ENCODE results near the gene DNAI4.
"Not testable (repeated sequence)": the region's sequence is repeated elsewhere in the genome, so short reads cannot be mapped to it uniquely, and the experiment has no call there.

The DNAI4 gene

GRCh38 chr1:66917476-66917875 is 7.2 kb downstream of the DNAI4 start:
- Mint-ChIP-seq H3K4me3 (no peak overlapping the region), H3K36me3 (ENCODE audit: low read depth) (peaks cover 25% of the 10 kb centered on the region), H3K27me3 (peaks cover 1% of the 10 kb centered on the region), H3K4me1 (peaks cover 4% of the 10 kb centered on the region), H3K9me3 (peaks cover 14% of the 10 kb centered on the region), H3K27ac (no peak overlapping the region)
- no peak for DNase-seq
- ATAC-seq, result no peak

GRCh38 chr1:66916320-66916719 is 8.3 kb downstream of the DNAI4 start:
- DNase-seq (no peak), ATAC-seq (no peak)
- no peak overlapping the region for H3K27ac Mint-ChIP-seq
- H3K27me3 Mint-ChIP-seq, result peaks cover 1% of the 10 kb centered on the region
- H3K4me1 Mint-ChIP-seq, result no peaks in the 10 kb centered on the region
- H3K4me3 Mint-ChIP-seq, result no peak overlapping the region
- peaks cover 22% of the 10 kb centered on the region for H3K36me3 Mint-ChIP-seq (ENCODE audit: low read depth)
- peaks cover 14% of the 10 kb centered on the region for H3K9me3 Mint-ChIP-seq

- H3K27ac Mint-ChIP-seq, H3K4me1 Mint-ChIP-seq, H3K27me3 Mint-ChIP-seq, H3K4me3 Mint-ChIP-seq, DNase-seq, ATAC-seq: not testable (repeated sequence)
- H3K9me3 Mint-ChIP-seq, result peaks cover 14% of the 10 kb centered on the region
- H3K36me3 Mint-ChIP-seq (ENCODE audit: low read depth), result peaks cover 22% of the 10 kb centered on the region
Observed at GRCh38 chr1:66915203-66915602, 9.5 kb downstream of the DNAI4 start.

GRCh38 chr1:66893712-66894111 is 30.9 kb downstream of the DNAI4 start:
- Mint-ChIP-seq H3K4me1 (no peaks in the 10 kb centered on the region), H3K36me3 (ENCODE audit: low read depth) (no peaks in the 10 kb centered on the region)
- ATAC-seq, result no peak

GRCh38 chr1:66890621-66891020 is 34.0 kb downstream of the DNAI4 start:
- Mint-ChIP-seq H3K4me3 (no peak overlapping the region), H3K4me1 (no peaks in the 10 kb centered on the region), H3K36me3 (ENCODE audit: low read depth) (no peaks in the 10 kb centered on the region), H3K27ac (no peak overlapping the region), H3K9me3 (no peaks in the 10 kb centered on the region), H3K27me3 (no peaks in the 10 kb centered on the region)
- DNase-seq (no peak), ATAC-seq (no peak)

More at GRCh38 chr1:66893712-66894111, 30.9 kb downstream of the DNAI4 start:
- Mint-ChIP-seq H3K27me3 (no peaks in the 10 kb centered on the region), H3K4me3 (no peak overlapping the region), H3K27ac (no peak overlapping the region), H3K9me3 (no peaks in the 10 kb centered on the region)
- DNase-seq, result no peak

- ATAC-seq (no peak), DNase-seq (no peak)
- no peak overlapping the region for H3K27ac Mint-ChIP-seq
- no peaks in the 10 kb centered on the region for H3K9me3 Mint-ChIP-seq
- no peaks in the 10 kb centered on the region for H3K4me1 Mint-ChIP-seq
- no peaks in the 10 kb centered on the region for H3K27me3 Mint-ChIP-seq
- no peak overlapping the region for H3K4me3 Mint-ChIP-seq
- no peaks in the 10 kb centered on the region for H3K36me3 Mint-ChIP-seq (ENCODE audit: low read depth)
Observed at GRCh38 chr1:66889030-66889429, 35.6 kb downstream of the DNAI4 start.

GRCh38 chr1:66876664-66877063 is 48.0 kb downstream of the DNAI4 start:
- Mint-ChIP-seq H3K27me3 (no peaks in the 10 kb centered on the region), H3K36me3 (ENCODE audit: low read depth) (no peaks in the 10 kb centered on the region), H3K9me3 (peaks cover 20% of the 10 kb centered on the region), H3K4me1 (no peaks in the 10 kb centered on the region), H3K27ac (no peak overlapping the region), H3K4me3 (no peak overlapping the region)
- ATAC-seq, result no peak
- no peak for DNase-seq

GRCh38 chr1:66873111-66873510 is 51.5 kb downstream of the DNAI4 start:
- Mint-ChIP-seq H3K27ac (no peak overlapping the region), H3K4me1 (no peaks in the 10 kb centered on the region), H3K36me3 (ENCODE audit: low read depth) (no peaks in the 10 kb centered on the region), H3K27me3 (no peaks in the 10 kb centered on the region), H3K9me3 (no peaks in the 10 kb centered on the region), H3K4me3 (no peak overlapping the region)
- ATAC-seq (no peak), DNase-seq (no peak)

- H3K27me3 Mint-ChIP-seq; H3K4me1 Mint-ChIP-seq; H3K4me3 Mint-ChIP-seq; H3K27ac Mint-ChIP-seq; DNase-seq; ATAC-seq; H3K9me3 Mint-ChIP-seq; H3K36me3 Mint-ChIP-seq (ENCODE audit: low read depth): not testable (repeated sequence)
Observed at GRCh38 chr1:66872024-66872423, 52.6 kb downstream of the DNAI4 start.

- no peaks in the 10 kb centered on the region for H3K4me1 Mint-ChIP-seq
- no peaks in the 10 kb centered on the region for H3K27me3 Mint-ChIP-seq
- H3K4me3 Mint-ChIP-seq, result no peak overlapping the region
- no peaks in the 10 kb centered on the region for H3K9me3 Mint-ChIP-seq
- no peak overlapping the region for H3K27ac Mint-ChIP-seq
- no peak for DNase-seq
- no peak for ATAC-seq
- H3K36me3 Mint-ChIP-seq (ENCODE audit: low read depth), result no peaks in the 10 kb centered on the region
Observed at GRCh38 chr1:66867501-66867900, 57.2 kb downstream of the DNAI4 start.

- ATAC-seq (no peak), DNase-seq (no peak)
- Mint-ChIP-seq H3K27ac (no peak overlapping the region), H3K27me3 (no peaks in the 10 kb centered on the region), H3K4me3 (no peak overlapping the region), H3K36me3 (ENCODE audit: low read depth) (no peaks in the 10 kb centered on the region), H3K4me1 (no peaks in the 10 kb centered on the region), H3K9me3 (no peaks in the 10 kb centered on the region)
Observed at GRCh38 chr1:66860529-66860928, 64.1 kb downstream of the DNAI4 start.

- H3K9me3 Mint-ChIP-seq, result peaks cover 26% of the 10 kb centered on the region
- H3K4me1 Mint-ChIP-seq, result no peaks in the 10 kb centered on the region
- no peak for DNase-seq
Observed at GRCh38 chr1:66853379-66853778, 71.3 kb downstream of the DNAI4 start.

GRCh38 chr1:66852870-66853269 is 71.8 kb downstream of the DNAI4 start:
- H3K27ac Mint-ChIP-seq, result no peak overlapping the region
- DNase-seq, result no peak
- no peaks in the 10 kb centered on the region for H3K4me1 Mint-ChIP-seq
- no peaks in the 10 kb centered on the region for H3K27me3 Mint-ChIP-seq
- no peak overlapping the region for H3K4me3 Mint-ChIP-seq
- H3K36me3 Mint-ChIP-seq (ENCODE audit: low read depth), result peaks cover 1% of the 10 kb centered on the region
- H3K9me3 Mint-ChIP-seq, result peaks cover 26% of the 10 kb centered on the region
- no peak for ATAC-seq

More at GRCh38 chr1:66853379-66853778, 71.3 kb downstream of the DNAI4 start:
- Mint-ChIP-seq H3K36me3 (ENCODE audit: low read depth) (peaks cover 1% of the 10 kb centered on the region), H3K27ac (no peak overlapping the region), H3K27me3 (no peaks in the 10 kb centered on the region), H3K4me3 (no peak overlapping the region)
- no peak for ATAC-seq

GRCh38 chr1:66850989-66851388 is 73.7 kb downstream of the DNAI4 start:
- H3K4me1 Mint-ChIP-seq, result no peaks in the 10 kb centered on the region

GRCh38 chr1:66848193-66848592 is 76.5 kb downstream of the DNAI4 start:
- Mint-ChIP-seq H3K9me3 (peaks cover 26% of the 10 kb centered on the region), H3K4me1 (no peaks in the 10 kb centered on the region), H3K27ac (no peak overlapping the region), H3K36me3 (ENCODE audit: low read depth) (peaks cover 1% of the 10 kb centered on the region), H3K27me3 (no peaks in the 10 kb centered on the region), H3K4me3 (no peak overlapping the region)
- no peak for DNase-seq
- no peak for ATAC-seq

More at GRCh38 chr1:66850989-66851388, 73.7 kb downstream of the DNAI4 start:
- H3K27me3 Mint-ChIP-seq, result no peaks in the 10 kb centered on the region
- ATAC-seq, result no peak
- no peak for DNase-seq
- no peak overlapping the region for H3K4me3 Mint-ChIP-seq
- peaks cover 26% of the 10 kb centered on the region for H3K9me3 Mint-ChIP-seq
- H3K36me3 Mint-ChIP-seq (ENCODE audit: low read depth), result peaks cover 1% of the 10 kb centered on the region
- no peak overlapping the region for H3K27ac Mint-ChIP-seq

- Mint-ChIP-seq H3K27me3 (no peaks in the 10 kb centered on the region), H3K4me3 (no peak overlapping the region), H3K9me3 (peaks cover 4% of the 10 kb centered on the region), H3K27ac (peak overlapping the region; percentile 38), H3K4me1 (peaks cover 9% of the 10 kb centered on the region), H3K36me3 (ENCODE audit: low read depth) (no peaks in the 10 kb centered on the region)
- ATAC-seq, result no peak
- no peak for DNase-seq
Observed at GRCh38 chr1:66840929-66841328, 83.7 kb downstream of the DNAI4 start.
